ENCODE results near the gene CELA1. TPM values are rescaled to one million over a fixed set of nuclear protein-coding genes. Genes with fewer than 3 reads are reported as not detected.
A peak's percentile ranks its signal among the peaks of the same experiment; 100 is the strongest.

The CELA1 gene
- total RNA-seq, 1 experiment from 2014 or later = not detected

- peak overlapping the region in 2 of 3 experiments; percentile 22 to 76; a peak in 3 of 7 replicates for H3K27ac Mint-ChIP-seq
Measured at GRCh38 chr12:51383269-51383905, 36.9 kb upstream of the CELA1 start.

More at GRCh38 chr12:51383269-51383905, 36.9 kb upstream of the CELA1 start:
- Histone ChIP-seq H3K23me2 (ENCODE audit: insufficient read length, low read depth, low read length, poor library complexity, severe bottlenecking) (peaks cover 2% of the 10 kb centered on the region), H3K4me1 (ENCODE audit: insufficient read depth, low read length) (peaks cover 21% of the 10 kb centered on the region), H2BK5ac (ENCODE audit: insufficient read length, low read length) (no peak overlapping the region), H3K79me1 (ENCODE audit: insufficient read depth, low read depth, low read length, poor library complexity, severe bottlenecking) (no peaks in the 10 kb centered on the region), H4K91ac (ENCODE audit: insufficient read length, low read depth, low read length) (no peak overlapping the region), H4K20me1 (ENCODE audit: control insufficient read depth, insufficient read depth, insufficient read length) (no peaks in the 10 kb centered on the region), H3K4me2 (ENCODE audit: insufficient read depth, insufficient read length, low read length) (no peak overlapping the region), H2BK20ac (ENCODE audit: low read depth, low read length, poor library complexity, severe bottlenecking) (no peak overlapping the region), H3K4ac (ENCODE audit: low read depth, low read length) (no peak overlapping the region), H3K18ac (ENCODE audit: insufficient read length, low read depth, low read length) (no peak overlapping the region), H3K9me3 (ENCODE audit: control insufficient read depth, low read depth, low read length) (no peaks in the 10 kb centered on the region), H3K56ac (ENCODE audit: insufficient read length, low read depth, low read length) (no peak overlapping the region), H3K27me3 (ENCODE audit: insufficient read depth, low read length) (no peaks in the 10 kb centered on the region), H2BK12ac (ENCODE audit: insufficient read length, low read depth, low read length) (no peak overlapping the region), H3K9ac (ENCODE audit: extremely low read depth, insufficient read length, low read length) (no peak overlapping the region), H3K23ac (ENCODE audit: insufficient read length, low read depth, low read length) (no peak overlapping the region), H4K5ac (ENCODE audit: insufficient read length, low read depth, low read length) (no peak overlapping the region), H2AK5ac (ENCODE audit: insufficient read length, low read length) (no peak overlapping the region), H2AFZ (ENCODE audit: low read length) (no peak overlapping the region), H3K27ac (ENCODE audit: insufficient read length, low read depth, low read length) (no peak overlapping the region), H2BK15ac (ENCODE audit: low read depth, low read length) (no peak overlapping the region), H3T11ph (ENCODE audit: low read length) (no peak overlapping the region), H3K14ac (ENCODE audit: insufficient read depth, low read length) (no peak overlapping the region), H4K8ac (replicated peaks; ENCODE audit: insufficient read length, low read depth, low read length) (no peak overlapping the region), H3K79me2 (ENCODE audit: insufficient read depth, low read length) (no peaks in the 10 kb centered on the region), H2BK120ac (ENCODE audit: low read depth, low read length, poor library complexity, severe bottlenecking) (no peak overlapping the region)
- Mint-ChIP-seq H3K36me3 (ENCODE audit: insufficient read depth in 1 of 3, low read depth in 3 of 3) (peaks cover 1 to 25% (median 23%) of the 10 kb centered on the region in 3 experiments; a peak in 6 of 7 replicates), H3K27me3 (ENCODE audit: low read depth) (no peaks in the 10 kb centered on the region), H3K4me3 (no peak overlapping the region), H3K9me3 (no peaks in the 10 kb centered on the region), H3K4me1 (peaks cover 49 to 50% of the 10 kb centered on the region in 2 experiments)
- no peak for TF ChIP-seq CTCF (conservative IDR thresholded peaks at IDR 0.05)
- WGBS (ENCODE audit: extremely low coverage, insufficient read length, low lambda C conversion rate) = no CpG with 5 or more reads among the region's 6 CpGs
- no peak for DNase-seq

Data from H9 (cell line).